Nephron (organoid): ENCODE data around the gene XKR7.
A peak's percentile ranks its signal among the peaks of the same experiment; 100 is the strongest.
"Not testable (repeated sequence)": the region's sequence is repeated elsewhere in the genome, so short reads cannot be mapped to it uniquely, and the experiment has no call there.

ENCODE experiments used
- H3K27ac Mint-ChIP-seq, 3 experiments: 2 replicates each; pipeline ENCODE4 v1.8.0; 2020; ENCODE audit warnings: mixed read lengths in 3 of 3, mild to moderate bottlenecking in 2 of 3, moderate library complexity in 1 of 3
- H3K27me3 Mint-ChIP-seq: 2 replicates; pipeline ENCODE4 v1.8.0; 2021; ENCODE audit warnings: low read depth, mild to moderate bottlenecking, moderate library complexity, mixed read lengths
- H3K36me3 Mint-ChIP-seq: 2 replicates; pipeline ENCODE4 v1.8.0; 2020; ENCODE audit warnings: low read depth, mixed read lengths
- H3K4me1 Mint-ChIP-seq: 2 replicates; pipeline ENCODE4 v1.8.0; 2020; ENCODE audit warnings: mixed read lengths
- H3K4me3 Mint-ChIP-seq, 3 experiments: 2 replicates each; pipeline ENCODE4 v1.8.0; 2020; ENCODE audit warnings: mild to moderate bottlenecking in 3 of 3, mixed read lengths in 3 of 3, moderate library complexity in 2 of 3
- H3K9me3 Mint-ChIP-seq: 2 replicates; pipeline ENCODE4 v1.8.0; 2020; ENCODE audit warnings: mixed read lengths
- CTCF ChIP-seq, 3 experiments: fragments of 200-600 bp; sonication (generic); IDR thresholded peaks; one replicate each; pipeline ENCODE4 v1.5.0; 2021; ENCODE audit warnings: antibody characterized with exemption in 3 of 3; ENCODE audit not compliant: unreplicated experiment in 3 of 3

XKR7 gene

GRCh38 chr20:31927627-31928159 lies 40.3 kb upstream of the XKR7 start:
- TF ChIP-seq CTCF (IDR thresholded peaks at IDR 0.05; ENCODE audit: unreplicated experiment in 3 of 3), result no peak
- peaks cover 15% of the 10 kb centered on the region for H3K27me3 Mint-ChIP-seq
- H3K4me3 Mint-ChIP-seq, result no peak overlapping the region
- no peaks in the 10 kb centered on the region for H3K36me3 Mint-ChIP-seq
- peaks cover 12% of the 10 kb centered on the region for H3K4me1 Mint-ChIP-seq
- H3K9me3 Mint-ChIP-seq, result no peaks in the 10 kb centered on the region
- H3K27ac Mint-ChIP-seq, result no peak overlapping the region

- not testable (repeated sequence) for H3K9me3 Mint-ChIP-seq, H3K36me3 Mint-ChIP-seq
These were observed 38.3 kb upstream of the XKR7 start for GRCh38 chr20:31929631-31930030.

DNA sequence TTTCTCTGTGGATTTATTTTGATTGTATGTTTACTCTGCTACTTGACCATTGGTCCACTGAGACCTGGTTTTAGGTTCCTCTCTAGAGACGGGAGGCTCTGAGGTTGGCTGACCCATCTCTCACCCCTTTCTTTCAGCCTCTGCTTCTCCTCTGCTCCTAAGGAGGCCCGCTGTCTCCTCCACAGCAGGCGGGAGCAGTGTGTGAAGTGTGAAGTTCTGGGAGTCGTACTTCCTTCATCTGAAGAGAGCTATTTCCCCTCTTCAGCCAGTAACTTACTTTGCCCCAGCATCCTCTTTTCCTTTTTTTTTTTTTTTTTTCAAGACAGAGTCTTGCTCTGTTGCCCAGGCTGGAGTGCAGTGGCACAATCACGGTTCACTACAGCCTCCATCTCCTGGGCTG lies 37.2 kb upstream of the XKR7 start:
- Mint-ChIP-seq H3K9me3 (no peaks in the 10 kb centered on the region), H3K4me3 (no peak overlapping the region), H3K4me1 (peaks cover 4% of the 10 kb centered on the region), H3K27ac (peak overlapping the region in 2 of 3 experiments; percentile 24 to 44), H3K27me3 (peaks cover 9% of the 10 kb centered on the region), H3K36me3 (no peaks in the 10 kb centered on the region)
- no peak for TF ChIP-seq CTCF (IDR thresholded peaks at IDR 0.05; ENCODE audit: unreplicated experiment in 3 of 3)

More at GRCh38 chr20:31929631-31930030, 38.3 kb upstream of the XKR7 start:
- H3K27me3 Mint-ChIP-seq, result peaks cover 15% of the 10 kb centered on the region
- H3K27ac Mint-ChIP-seq, H3K4me1 Mint-ChIP-seq, H3K4me3 Mint-ChIP-seq: not testable (repeated sequence)

- no peaks in the 10 kb centered on the region for H3K36me3 Mint-ChIP-seq
- H3K4me1 Mint-ChIP-seq, result peaks cover 4% of the 10 kb centered on the region
- no peak overlapping the region for H3K4me3 Mint-ChIP-seq
- no peak overlapping the region for H3K27ac Mint-ChIP-seq
- H3K27me3 Mint-ChIP-seq, result peaks cover 9% of the 10 kb centered on the region
- no peaks in the 10 kb centered on the region for H3K9me3 Mint-ChIP-seq
- no peak for TF ChIP-seq CTCF (IDR thresholded peaks at IDR 0.05; ENCODE audit: unreplicated experiment in 3 of 3)
These were observed 34.3 kb upstream of the XKR7 start for GRCh38 chr20:31933698-31934097.

DNA sequence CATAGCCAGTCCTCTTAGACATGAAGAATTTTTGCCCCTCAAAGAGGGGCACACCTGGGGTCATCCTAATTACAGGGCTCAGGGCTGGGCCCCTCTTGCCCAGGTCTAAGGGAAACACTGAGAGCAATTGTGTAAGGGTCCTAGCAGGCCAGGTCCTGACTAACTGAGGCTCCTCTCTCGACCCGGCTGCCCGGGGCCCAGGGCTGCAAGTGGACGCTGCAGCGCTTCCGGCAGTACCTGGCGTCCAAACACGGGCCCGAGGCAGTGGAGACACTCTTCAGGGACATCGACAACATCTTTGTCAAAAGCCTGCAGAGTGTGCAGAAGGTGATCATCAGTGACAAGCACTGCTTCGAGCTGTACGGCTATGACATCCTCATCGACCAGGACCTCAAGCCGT lies 33.5 kb upstream of the XKR7 start:
- H3K9me3 Mint-ChIP-seq, result no peaks in the 10 kb centered on the region
- no peak overlapping the region for H3K4me3 Mint-ChIP-seq
- peaks cover 6% of the 10 kb centered on the region for H3K27me3 Mint-ChIP-seq

DNA sequence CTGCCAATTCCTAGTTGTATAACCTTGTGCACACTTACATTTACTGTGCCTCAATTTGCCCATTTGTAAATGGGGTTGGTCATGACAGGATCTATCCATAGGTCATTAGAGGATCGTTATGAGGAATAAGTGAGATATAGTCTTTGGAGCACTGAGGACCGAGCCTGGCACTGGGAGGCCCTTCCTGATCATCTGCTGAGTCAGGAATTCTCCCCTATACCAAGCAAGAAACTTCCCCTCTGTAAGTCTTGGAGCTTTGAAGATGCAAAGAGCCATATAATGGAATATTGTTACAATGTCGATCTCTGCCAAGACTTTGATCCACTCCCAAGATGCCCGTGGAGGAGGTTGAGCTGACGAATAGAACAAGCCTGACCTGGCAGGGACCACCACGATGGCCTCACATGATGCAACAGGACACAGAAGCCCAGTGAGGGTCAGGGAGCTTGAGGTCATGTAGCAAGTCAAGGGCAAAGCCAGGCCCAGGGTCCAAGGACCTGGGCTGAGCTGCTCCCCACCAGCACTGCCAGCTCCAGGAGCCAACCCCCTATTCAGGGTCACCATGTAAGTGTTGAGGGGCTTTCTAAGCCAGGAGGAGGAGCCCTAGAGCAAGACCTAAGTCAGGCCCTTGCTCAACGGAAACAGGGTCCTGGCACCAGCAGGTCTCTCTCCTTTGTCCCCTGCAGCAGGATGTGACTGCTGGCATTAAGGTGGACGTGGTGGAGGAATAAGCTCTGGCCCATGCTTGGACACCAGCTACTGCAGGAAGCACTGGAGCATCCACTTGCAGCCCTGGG lies 32.8 kb upstream of the XKR7 start:
- no peaks in the 10 kb centered on the region for H3K9me3 Mint-ChIP-seq

More for the DNA sequence above, 33.5 kb upstream of the XKR7 start:
- Mint-ChIP-seq H3K27ac (no peak overlapping the region), H3K4me1 (peaks cover 4% of the 10 kb centered on the region), H3K36me3 (no peaks in the 10 kb centered on the region)
- TF ChIP-seq CTCF (IDR thresholded peaks at IDR 0.05; ENCODE audit: unreplicated experiment in 3 of 3), result no peak

More for the DNA sequence above, 32.8 kb upstream of the XKR7 start:
- H3K27ac Mint-ChIP-seq, result no peak overlapping the region
- no peak overlapping the region for H3K4me3 Mint-ChIP-seq
- H3K36me3 Mint-ChIP-seq, result no peaks in the 10 kb centered on the region
- peaks cover 4% of the 10 kb centered on the region for H3K4me1 Mint-ChIP-seq
- peaks cover 6% of the 10 kb centered on the region for H3K27me3 Mint-ChIP-seq
- TF ChIP-seq CTCF (IDR thresholded peaks at IDR 0.05; ENCODE audit: unreplicated experiment in 3 of 3), result no peak
